Astrocyte (in vitro differentiated cells and primary cell): Measurements from ENCODE around the gene NBEA. TPM values are rescaled to one million over a fixed set of nuclear protein-coding genes. Genes with fewer than 3 reads are reported as not detected.

Source experiments
- DNase-seq: peaks from one replicate; pipeline ENCODE4 v3.0.0-alpha.2; 2010; ENCODE audit warnings: low read depth
- FAIRE-seq: peaks from 2 replicates; lab custom pipeline; 2011; peaks lifted over from hg19 to GRCh38; lab: Jason Lieb, UNC
- H2AFZ ChIP-seq: 2 replicates; pipeline ENCODE4 v1.6.0; 2012; ENCODE audit warnings: low read depth, low read length, inconsistent platforms
- H3K27ac ChIP-seq: 2 replicates; pipeline ENCODE4 v1.5.1; 2011; ENCODE audit warnings: low read depth, low read length, inconsistent platforms
- H3K27me3 ChIP-seq: 2 replicates; pipeline ENCODE4 v1.6.0; 2011; ENCODE audit warnings: low read length, inconsistent platforms; ENCODE audit not compliant: insufficient read depth
- H3K36me3 ChIP-seq: 2 replicates; pipeline ENCODE4 v1.5.1; 2011; ENCODE audit warnings: low read length, inconsistent platforms; ENCODE audit not compliant: insufficient read depth
- H3K4me1 ChIP-seq: 2 replicates; pipeline ENCODE4 v1.5.1; 2011; ENCODE audit warnings: low read length, inconsistent platforms; ENCODE audit not compliant: insufficient read depth
- H3K4me2 ChIP-seq: 2 replicates; pipeline ENCODE4 v1.6.0; 2012; ENCODE audit warnings: low read length, inconsistent platforms
- H3K4me3 ChIP-seq: 2 replicates; pipeline ENCODE4 v1.5.1; 2011; ENCODE audit warnings: low read depth, mild to moderate bottlenecking, low read length, inconsistent platforms; ENCODE audit not compliant: insufficient read depth
- H3K79me2 ChIP-seq: 2 replicates; pipeline ENCODE4 v1.6.0; 2012; ENCODE audit warnings: mild to moderate bottlenecking, low read length, inconsistent platforms; ENCODE audit not compliant: insufficient read depth
- H3K9ac ChIP-seq: 2 replicates; pipeline ENCODE4 v1.6.0; 2012; ENCODE audit warnings: mild to moderate bottlenecking, low read length, inconsistent platforms
- H3K9me3 ChIP-seq: 2 replicates; pipeline ENCODE4 v1.5.1; 2012; ENCODE audit warnings: low read depth, mild to moderate bottlenecking, low read length, inconsistent platforms; ENCODE audit not compliant: insufficient read depth
- H4K20me1 ChIP-seq: 2 replicates; pipeline ENCODE4 v1.6.0; 2012; ENCODE audit warnings: low read length, inconsistent platforms; ENCODE audit not compliant: insufficient read depth
- H3K27ac Mint-ChIP-seq: one replicate; pipeline ENCODE4 v1.8.0; 2021; ENCODE audit warnings: mild to moderate bottlenecking, mixed read lengths; ENCODE audit not compliant: unreplicated experiment
- H3K27me3 Mint-ChIP-seq: one replicate; pipeline ENCODE4 v1.8.0; 2021; ENCODE audit warnings: low read depth, mixed read lengths; ENCODE audit not compliant: unreplicated experiment
- H3K36me3 Mint-ChIP-seq: one replicate; pipeline ENCODE4 v1.8.0; 2021; ENCODE audit warnings: low read depth, mixed read lengths; ENCODE audit not compliant: unreplicated experiment
- H3K4me1 Mint-ChIP-seq: one replicate; pipeline ENCODE4 v1.8.0; 2021; ENCODE audit warnings: low read depth, mixed read lengths; ENCODE audit not compliant: unreplicated experiment
- H3K4me3 Mint-ChIP-seq: one replicate; pipeline ENCODE4 v1.8.0; 2021; ENCODE audit warnings: mild to moderate bottlenecking, moderate library complexity, mixed read lengths; ENCODE audit not compliant: unreplicated experiment
- H3K9me3 Mint-ChIP-seq: one replicate; pipeline ENCODE4 v1.8.0; 2021; ENCODE audit warnings: mild to moderate bottlenecking, mixed read lengths; ENCODE audit not compliant: unreplicated experiment
- EZH2 ChIP-seq: IDR thresholded peaks from 2 replicates; pipeline ENCODE4 v1.6.1; 2012; ENCODE audit warnings: mild to moderate bottlenecking, low read length, inconsistent platforms; ENCODE audit not compliant: insufficient read depth
- total RNA-seq: library from RNA; stranded (reverse); gene quantifications from 2 replicates; pipeline ENCODE4 v1.2.1, GENCODE V29; 2021
- TF ChIP-seq, protein P1 (sequence below): IDR thresholded peaks from 2 replicates; pipeline ENCODE4 v1.5.1; 2011; ENCODE audit warnings: low read depth, mild to moderate bottlenecking, inconsistent platforms, low read length, moderate library complexity; ENCODE audit not compliant: insufficient read depth

NBEA gene
- total RNA-seq, 1 donor from 2014 or later: 7.8 TPM

DNA sequence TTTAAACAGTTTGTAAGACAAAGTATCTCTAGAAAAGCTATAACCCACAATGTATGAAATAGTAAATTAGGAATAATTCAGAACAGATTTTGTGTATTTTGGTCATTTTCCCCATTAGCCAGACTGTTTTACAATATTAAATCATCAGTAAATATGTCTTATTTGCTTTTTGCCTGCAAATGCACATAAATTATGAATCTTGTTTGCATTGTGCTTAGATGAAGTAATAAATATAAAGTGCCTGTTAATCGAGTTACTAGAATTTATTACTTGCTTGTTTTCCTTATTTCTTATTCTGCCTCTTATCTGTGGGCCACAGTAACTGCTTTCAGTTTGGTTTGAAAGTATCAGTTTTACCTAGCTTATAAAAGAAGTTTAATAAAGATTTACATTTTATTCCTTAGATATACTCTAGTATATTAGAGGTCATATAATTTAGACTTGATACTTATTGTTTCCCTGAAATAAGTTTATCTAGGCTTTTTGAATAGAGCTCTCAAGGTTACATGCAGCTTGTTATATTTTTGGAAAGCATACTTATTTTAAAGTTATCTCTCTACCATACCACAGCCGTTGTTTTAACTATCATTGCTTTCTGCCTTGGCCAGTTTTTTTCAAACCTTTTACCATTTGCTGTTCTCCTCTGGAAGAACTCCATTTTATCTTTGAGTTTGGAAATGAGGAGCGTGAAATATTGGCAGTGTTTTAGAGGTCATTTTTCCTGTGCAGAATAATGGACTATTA lies 238.0 kb downstream of the NBEA start:
- no peak overlapping the region for H3K9ac ChIP-seq
- H2AFZ ChIP-seq: no peak overlapping the region
- H3K9me3 Mint-ChIP-seq: no peaks in the 10 kb centered on the region
- no peak overlapping the region for H3K4me3 ChIP-seq
- FAIRE-seq (no peak), DNase-seq (no peak)
- H3K36me3 Mint-ChIP-seq: no peaks in the 10 kb centered on the region
- no peaks in the 10 kb centered on the region for H3K27me3 Mint-ChIP-seq
- peaks cover 3% of the 10 kb centered on the region for H3K4me1 Mint-ChIP-seq
- no peaks in the 10 kb centered on the region for H3K27me3 ChIP-seq
- H3K9me3 ChIP-seq: no peaks in the 10 kb centered on the region
- H4K20me1 ChIP-seq: no peaks in the 10 kb centered on the region
- no peak overlapping the region for H3K27ac ChIP-seq
- H3K79me2 ChIP-seq: no peaks in the 10 kb centered on the region
- no peak for TF ChIP-seq EZH2
- TF ChIP-seq, protein P1, sequence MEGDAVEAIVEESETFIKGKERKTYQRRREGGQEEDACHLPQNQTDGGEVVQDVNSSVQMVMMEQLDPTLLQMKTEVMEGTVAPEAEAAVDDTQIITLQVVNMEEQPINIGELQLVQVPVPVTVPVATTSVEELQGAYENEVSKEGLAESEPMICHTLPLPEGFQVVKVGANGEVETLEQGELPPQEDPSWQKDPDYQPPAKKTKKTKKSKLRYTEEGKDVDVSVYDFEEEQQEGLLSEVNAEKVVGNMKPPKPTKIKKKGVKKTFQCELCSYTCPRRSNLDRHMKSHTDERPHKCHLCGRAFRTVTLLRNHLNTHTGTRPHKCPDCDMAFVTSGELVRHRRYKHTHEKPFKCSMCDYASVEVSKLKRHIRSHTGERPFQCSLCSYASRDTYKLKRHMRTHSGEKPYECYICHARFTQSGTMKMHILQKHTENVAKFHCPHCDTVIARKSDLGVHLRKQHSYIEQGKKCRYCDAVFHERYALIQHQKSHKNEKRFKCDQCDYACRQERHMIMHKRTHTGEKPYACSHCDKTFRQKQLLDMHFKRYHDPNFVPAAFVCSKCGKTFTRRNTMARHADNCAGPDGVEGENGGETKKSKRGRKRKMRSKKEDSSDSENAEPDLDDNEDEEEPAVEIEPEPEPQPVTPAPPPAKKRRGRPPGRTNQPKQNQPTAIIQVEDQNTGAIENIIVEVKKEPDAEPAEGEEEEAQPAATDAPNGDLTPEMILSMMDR: no peak
- H3K27ac Mint-ChIP-seq: no peak overlapping the region
- no peaks in the 10 kb centered on the region for H3K4me1 ChIP-seq
- no peak overlapping the region for H3K4me2 ChIP-seq
- no peaks in the 10 kb centered on the region for H3K36me3 ChIP-seq
- H3K4me3 Mint-ChIP-seq: no peak overlapping the region

DNA sequence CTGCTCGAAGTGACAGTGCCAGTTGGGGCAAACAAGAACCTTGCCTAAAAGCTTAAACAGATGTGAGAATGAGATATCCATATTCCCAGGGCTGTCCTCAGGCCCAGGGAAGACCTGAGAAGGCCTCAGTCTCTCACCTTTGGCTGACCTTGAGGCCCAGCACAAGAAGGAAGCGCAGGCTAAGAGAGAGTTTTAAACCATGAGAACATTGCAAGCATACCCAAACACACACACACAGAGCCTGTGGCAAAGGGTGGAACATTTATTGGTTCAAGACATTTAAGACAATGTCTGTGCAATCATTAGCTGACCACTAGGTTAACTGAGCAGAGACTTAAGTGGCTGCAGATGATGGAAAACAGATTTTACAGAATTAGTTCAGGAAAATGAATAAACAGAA lies 248.2 kb downstream of the NBEA start:
- Mint-ChIP-seq H3K9me3 (no peaks in the 10 kb centered on the region), H3K36me3 (no peaks in the 10 kb centered on the region)
- H3K27ac ChIP-seq: no peak overlapping the region

More for the DNA sequence above, 248.2 kb downstream of the NBEA start:
- Mint-ChIP-seq H3K4me3 (no peak overlapping the region), H3K4me1 (no peaks in the 10 kb centered on the region), H3K27me3 (no peaks in the 10 kb centered on the region), H3K27ac (no peak overlapping the region)
- Histone ChIP-seq H3K79me2 (no peaks in the 10 kb centered on the region), H3K4me3 (no peak overlapping the region), H3K9me3 (no peaks in the 10 kb centered on the region), H3K4me2 (no peak overlapping the region), H3K9ac (no peak overlapping the region), H4K20me1 (no peaks in the 10 kb centered on the region), H2AFZ (no peak overlapping the region), H3K4me1 (no peaks in the 10 kb centered on the region), H3K27me3 (no peaks in the 10 kb centered on the region), H3K36me3 (no peaks in the 10 kb centered on the region)
- DNase-seq (no peak), FAIRE-seq (no peak)
- TF ChIP-seq EZH2: no peak
- TF ChIP-seq, protein P1: no peak
